Prostate gland (tissue), 2 donors: Measurements from ENCODE around the gene CLSTN1.

Experiments used
- CTCF ChIP-seq, 4 experiments: fragments of 200-600 bp in 2 of 4; fragments of 450-650 bp in 2 of 4; sonication (generic) in 2 of 4; IDR thresholded peaks; 1 replicate in 3 of 4; 2 replicates in 1 of 4; pipeline ENCODE4 v1.5.1; 2016 to 2019; ENCODE audit warnings: antibody characterized with exemption in 4 of 4, mild to moderate bottlenecking in 2 of 4, moderate library complexity in 2 of 4
- POLR2AphosphoS5 ChIP-seq: sonication (generic); formaldehyde crosslinking; IDR thresholded peaks from one replicate; pipeline ENCODE4 v1.6.1; 2017; ENCODE audit warnings: antibody characterized with exemption

DNA sequence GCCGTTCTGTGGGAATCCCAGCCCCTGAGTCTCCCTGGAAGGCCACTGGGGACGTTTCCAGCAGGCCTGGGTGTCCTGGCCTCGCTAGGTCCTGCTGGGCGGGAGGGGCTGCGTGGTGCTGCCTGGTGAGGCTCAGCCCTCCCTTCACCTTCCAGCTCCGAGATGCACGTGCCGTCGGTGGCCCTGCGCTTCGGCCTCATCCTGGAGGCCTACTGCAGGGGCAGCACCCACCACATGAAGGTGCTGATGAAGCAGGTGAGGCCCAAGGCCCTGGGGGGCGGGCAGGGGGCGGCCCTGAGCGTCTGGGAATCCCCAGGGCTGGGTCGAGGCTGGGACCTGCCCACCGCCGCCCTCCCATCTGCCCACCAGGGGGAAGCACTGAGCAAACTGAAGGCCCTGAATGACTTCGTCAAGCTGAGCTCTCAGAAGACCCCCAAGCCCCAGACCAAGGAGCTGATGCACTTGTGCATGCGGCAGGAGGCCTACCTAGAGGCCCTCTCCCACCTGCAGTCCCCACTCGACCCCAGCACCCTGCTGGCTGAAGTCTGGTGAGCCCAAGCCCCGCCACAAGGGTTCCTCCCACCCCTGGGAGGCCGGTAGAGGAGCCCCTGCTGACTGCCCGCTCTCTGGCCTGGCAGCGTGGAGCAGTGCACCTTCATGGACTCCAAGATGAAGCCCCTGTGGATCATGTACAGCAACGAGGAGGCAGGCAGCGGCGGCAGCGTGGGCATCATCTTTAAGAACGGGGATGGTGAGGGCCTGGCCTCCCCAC, 102.0 kb downstream of the CLSTN1 start:
- TF ChIP-seq CTCF (IDR thresholded peaks at IDR 0.05) (peak in 3 of 4 experiments; percentile 40 to 56 (median 46)), POLR2AphosphoS5 (no peak)
